ENCODE measurements around the gene CD180.

DNA sequence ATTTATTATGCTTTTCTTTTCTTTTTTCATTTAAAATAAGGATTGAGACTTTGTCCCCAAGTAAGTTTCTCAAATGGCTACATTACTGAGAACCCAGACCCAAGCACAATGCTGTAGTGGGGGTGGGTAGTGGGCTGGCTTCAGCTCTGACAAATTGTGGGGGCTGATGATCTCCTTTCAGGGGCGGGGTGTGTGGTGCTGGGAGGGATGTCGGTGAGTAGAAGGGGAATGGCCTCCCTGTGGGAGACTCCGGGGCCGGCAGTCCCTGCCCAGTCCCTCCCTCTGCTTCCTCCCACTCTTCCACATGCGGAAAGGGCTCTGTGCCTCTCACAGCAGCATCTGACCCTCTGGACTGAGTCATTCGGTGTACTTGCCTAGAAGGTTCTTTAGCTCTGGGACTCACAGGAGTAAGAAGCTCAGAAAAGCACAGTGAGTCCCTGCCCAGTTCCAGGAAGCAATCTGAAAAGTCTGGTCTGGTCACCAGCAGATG, 14.3 kb downstream of the CD180 start:
- TF ChIP-seq, protein P1, sequence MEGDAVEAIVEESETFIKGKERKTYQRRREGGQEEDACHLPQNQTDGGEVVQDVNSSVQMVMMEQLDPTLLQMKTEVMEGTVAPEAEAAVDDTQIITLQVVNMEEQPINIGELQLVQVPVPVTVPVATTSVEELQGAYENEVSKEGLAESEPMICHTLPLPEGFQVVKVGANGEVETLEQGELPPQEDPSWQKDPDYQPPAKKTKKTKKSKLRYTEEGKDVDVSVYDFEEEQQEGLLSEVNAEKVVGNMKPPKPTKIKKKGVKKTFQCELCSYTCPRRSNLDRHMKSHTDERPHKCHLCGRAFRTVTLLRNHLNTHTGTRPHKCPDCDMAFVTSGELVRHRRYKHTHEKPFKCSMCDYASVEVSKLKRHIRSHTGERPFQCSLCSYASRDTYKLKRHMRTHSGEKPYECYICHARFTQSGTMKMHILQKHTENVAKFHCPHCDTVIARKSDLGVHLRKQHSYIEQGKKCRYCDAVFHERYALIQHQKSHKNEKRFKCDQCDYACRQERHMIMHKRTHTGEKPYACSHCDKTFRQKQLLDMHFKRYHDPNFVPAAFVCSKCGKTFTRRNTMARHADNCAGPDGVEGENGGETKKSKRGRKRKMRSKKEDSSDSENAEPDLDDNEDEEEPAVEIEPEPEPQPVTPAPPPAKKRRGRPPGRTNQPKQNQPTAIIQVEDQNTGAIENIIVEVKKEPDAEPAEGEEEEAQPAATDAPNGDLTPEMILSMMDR (IDR thresholded peaks at IDR 0.05): no peak
- no peak for TF ChIP-seq POLR2A (IDR thresholded peaks at IDR 0.05)
